ENCODE results near the gene MAML2. TPM values are rescaled to one million over a fixed set of nuclear protein-coding genes. Genes with fewer than 3 reads are reported as not detected.

Gene MAML2
- total and polyA plus RNA-seq, 10 donors = 2.7 to 43.4 (median 27.2) TPM

GRCh38 chr11:95930948-95931347, 412.0 kb downstream of the MAML2 start:
- no peak overlapping the region for H3K27ac ChIP-seq
- TF ChIP-seq POLR2AphosphoS5 (IDR thresholded peaks at IDR 0.05) = no peak
- H3K4me1 ChIP-seq = no peaks in the 10 kb centered on the region

GRCh38 chr11:95926726-95927125, 416.3 kb downstream of the MAML2 start:
- Histone ChIP-seq H3K4me3 (no peak overlapping the region), H3K4me1 (peaks cover 2 to 30% (median 28%) of the 10 kb centered on the region in 6 donors), H3K27ac (no peak overlapping the region), H3K36me3 (no peaks in the 10 kb centered on the region), H3K27me3 (replicated peaks in 1 of 7) (no peaks in the 10 kb centered on the region), H3K9me3 (peaks cover 0 to 21% (median 14%) of the 10 kb centered on the region in 8 donors)
- intact Hi-C loops (cut with DNase I; ENCODE audit: low total_unique reads) = no loop called here
- DNase-seq = no peak
- TF ChIP-seq POLR2A (IDR thresholded peaks at IDR 0.05) (no peak), POLR2AphosphoS5 (IDR thresholded peaks at IDR 0.05) (no peak)
- 90 to 95% (median 93%) methylated on average over 1 of the region's 1 CpG for WGBS, 5 donors

More at GRCh38 chr11:95930948-95931347, 412.0 kb downstream of the MAML2 start:
- no peak for DNase-seq
- Histone ChIP-seq H3K27me3 (replicated peaks in 1 of 7) (no peaks in the 10 kb centered on the region), H3K4me3 (no peak overlapping the region), H3K36me3 (no peaks in the 10 kb centered on the region), H3K9me3 (peaks cover 0 to 28% (median 23%) of the 10 kb centered on the region in 8 donors)
- WGBS, 5 donors = 73 to 86% (median 83%) methylated on average over 1 of the region's 1 CpG
- intact Hi-C loops (cut with DNase I; ENCODE audit: low total_unique reads) = no loop called here

Small RNA genes within 50 kb of the gene (microRNA-seq; reads per million reads assigned to microRNA genes)
- gene MIR1260B = 0 to 0.70 (median 0) reads per million in 3 donors

Small RNA genes within 50 kb of the gene (small RNA-seq; reads per million reads assigned to genes)
- 0 reads per million in 4 donors for gene MIR1260B

Other genes starting within 250 kb of the MAML2 start
- gene CCDC82, start 46.7 kb upstream of the MAML2 start, total RNA-seq = 10 to 100 TPM; 22.4 to 59.8 (median 41.4) TPM
- gene CCDC82, start 46.7 kb upstream of the MAML2 start, polyA plus RNA-seq = 10 to 100 TPM; 21.4 to 38.0 (median 28.9) TPM
- gene JRKL, start 46.8 kb upstream of the MAML2 start, total RNA-seq = 10 to 100 TPM in 1 of 7 donors, 1 to 10 TPM in 6; 6.6 to 11.5 (median 8.8) TPM
- 1 to 10 TPM; 4.3 to 6.3 (median 5.9) TPM for gene JRKL, start 46.8 kb upstream of the MAML2 start, polyA plus RNA-seq

Measured in spleen (tissue), 11 donors.